GM19025 (cell line): ENCODE data around the gene FAM124A.

ENCODE experiments used
- ATAC-seq: cut with Tn5 transposase; IDR thresholded peaks from one replicate; pipeline ENCODE4 v1.9.1; 2021; ENCODE audit warnings: mild to moderate bottlenecking, low read depth, moderate library complexity; ENCODE audit not compliant: unreplicated experiment

Gene FAM124A

GRCh38 chr13:51240178-51240577, 18.0 kb downstream of the FAM124A start:
- ATAC-seq = no peak

- ATAC-seq = no peak
Measured at GRCh38 chr13:51240958-51241357, 18.8 kb downstream of the FAM124A start.

GRCh38 chr13:51241720-51242119, 19.5 kb downstream of the FAM124A start:
- no peak for ATAC-seq

- no peak for ATAC-seq
Measured at GRCh38 chr13:51243227-51243626, 21.0 kb downstream of the FAM124A start.

GRCh38 chr13:51243832-51244231, 21.6 kb downstream of the FAM124A start:
- ATAC-seq = no peak

- ATAC-seq = no peak
Measured at GRCh38 chr13:51244637-51245405, 22.6 kb downstream of the FAM124A start.

- no peak for ATAC-seq
Measured at GRCh38 chr13:51245583-51245982, 23.4 kb downstream of the FAM124A start.

GRCh38 chr13:51246025-51246417, 23.8 kb downstream of the FAM124A start:
- ATAC-seq = no peak

GRCh38 chr13:51246418-51247277, 24.4 kb downstream of the FAM124A start:
- no peak for ATAC-seq

- ATAC-seq = no peak
Measured at GRCh38 chr13:51249255-51249654, 27.1 kb downstream of the FAM124A start.

- ATAC-seq = no peak
Measured at GRCh38 chr13:51249770-51250741, 27.9 kb downstream of the FAM124A start.

GRCh38 chr13:51251480-51251879, 29.3 kb downstream of the FAM124A start:
- no peak for ATAC-seq

- no peak for ATAC-seq
Measured at GRCh38 chr13:51252954-51253532, 30.8 kb downstream of the FAM124A start.

GRCh38 chr13:51255556-51255955, 33.4 kb downstream of the FAM124A start:
- no peak for ATAC-seq

- ATAC-seq = no peak
Measured at GRCh38 chr13:51257187-51257586, 35.0 kb downstream of the FAM124A start.

GRCh38 chr13:51258612-51259548, 36.7 kb downstream of the FAM124A start:
- ATAC-seq = no peak

- no peak for ATAC-seq
Measured at GRCh38 chr13:51260154-51260553, 38.0 kb downstream of the FAM124A start.

- no peak for ATAC-seq
Measured at GRCh38 chr13:51261610-51262249, 39.5 kb downstream of the FAM124A start.
